HG02973 (cell line): ENCODE measurements around the gene SELENOI.
"Not testable (repeated sequence)": the region's sequence is repeated elsewhere in the genome, so short reads cannot be mapped to it uniquely, and the experiment has no call there.

Source experiments
- ATAC-seq: cut with Tn5 transposase; IDR thresholded peaks from one replicate; pipeline ENCODE4 v1.9.1; 2021; ENCODE audit warnings: moderate library complexity; ENCODE audit not compliant: unreplicated experiment

SELENOI gene, protein sequence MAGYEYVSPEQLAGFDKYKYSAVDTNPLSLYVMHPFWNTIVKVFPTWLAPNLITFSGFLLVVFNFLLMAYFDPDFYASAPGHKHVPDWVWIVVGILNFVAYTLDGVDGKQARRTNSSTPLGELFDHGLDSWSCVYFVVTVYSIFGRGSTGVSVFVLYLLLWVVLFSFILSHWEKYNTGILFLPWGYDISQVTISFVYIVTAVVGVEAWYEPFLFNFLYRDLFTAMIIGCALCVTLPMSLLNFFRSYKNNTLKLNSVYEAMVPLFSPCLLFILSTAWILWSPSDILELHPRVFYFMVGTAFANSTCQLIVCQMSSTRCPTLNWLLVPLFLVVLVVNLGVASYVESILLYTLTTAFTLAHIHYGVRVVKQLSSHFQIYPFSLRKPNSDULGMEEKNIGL

GRCh38 chr2:26345545-26346453, at the start of gene SELENOI:
TSS of gene SELENOI (plus strand) at chr2:26346143. CDS start at chr2:26346233, 90 bp downstream.
- ATAC-seq = peak; percentile 89

DNA sequence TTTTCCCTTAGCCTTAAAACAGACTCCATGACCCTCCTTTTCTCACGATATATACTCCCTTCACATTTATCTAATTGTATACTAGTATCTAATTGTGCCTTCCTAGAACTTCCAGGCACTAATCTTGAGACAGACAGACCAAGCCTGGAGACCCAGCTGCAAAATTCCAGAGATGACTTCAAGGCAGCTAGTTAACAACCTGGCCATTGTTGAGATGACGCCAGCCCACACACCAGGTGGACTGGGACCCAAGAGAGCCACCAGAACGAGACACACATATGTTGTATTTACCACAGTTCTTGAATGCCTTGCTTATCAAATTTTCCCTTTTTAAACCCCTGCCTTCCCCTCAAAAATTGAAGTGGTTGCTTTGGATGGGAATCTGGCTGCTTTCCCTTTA, 48.9 kb upstream of the SELENOI start:
- no peak for ATAC-seq

DNA sequence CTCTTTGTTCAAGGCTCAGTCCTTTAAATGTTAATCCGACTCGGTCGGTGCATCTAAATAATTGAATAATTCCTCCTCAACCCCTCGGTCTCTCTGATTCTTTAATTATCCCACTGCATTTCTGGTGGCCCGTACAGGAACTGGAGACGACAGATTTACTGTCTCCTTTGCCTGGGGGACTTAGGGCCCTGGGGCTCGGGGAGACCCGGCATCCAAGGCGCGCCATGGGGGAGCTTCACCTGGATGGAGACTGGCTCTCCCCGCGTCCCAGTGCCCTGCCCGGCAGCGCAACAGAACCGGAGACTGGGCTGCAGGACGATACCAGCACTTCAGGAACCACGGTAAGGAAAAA, 47.7 kb upstream of the SELENOI start:
- ATAC-seq = no peak

DNA sequence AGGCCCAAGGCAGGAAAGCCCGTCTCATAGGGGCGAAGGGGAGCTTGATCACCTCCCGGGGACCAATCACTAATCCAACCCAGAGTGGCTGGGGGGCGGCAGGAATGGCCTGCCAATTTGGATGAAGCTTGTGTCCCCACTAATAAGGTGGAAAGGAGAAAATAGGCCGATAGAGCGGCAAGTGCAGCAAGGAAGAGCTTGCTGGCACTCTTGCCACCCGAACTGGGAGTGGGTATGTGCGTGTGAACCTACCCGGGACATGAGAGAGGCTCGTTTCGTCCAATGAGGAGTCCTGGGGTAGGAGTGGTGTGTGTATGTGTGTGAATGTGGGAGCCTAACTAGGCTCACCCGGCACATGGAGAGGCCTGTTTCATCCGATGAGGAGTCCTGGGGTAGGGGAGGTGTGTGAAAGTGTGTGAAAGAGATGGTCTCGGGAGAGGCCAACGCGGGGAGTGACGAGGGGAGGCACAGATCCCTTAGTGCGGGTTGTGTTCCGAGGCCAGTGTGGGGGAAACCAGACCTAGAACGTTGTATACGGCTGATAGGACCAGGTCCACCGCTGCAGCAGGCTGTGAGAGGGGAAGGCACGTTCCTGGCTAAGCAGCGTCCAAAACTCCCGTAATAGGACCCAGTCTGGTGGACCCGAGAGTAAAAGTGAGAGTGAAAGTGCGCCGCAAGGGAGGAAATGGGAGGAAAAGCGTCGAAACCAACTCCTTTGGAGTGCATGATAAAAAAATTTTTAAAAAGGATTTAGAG, 47.1 kb upstream of the SELENOI start:
- ATAC-seq = no peak

DNA sequence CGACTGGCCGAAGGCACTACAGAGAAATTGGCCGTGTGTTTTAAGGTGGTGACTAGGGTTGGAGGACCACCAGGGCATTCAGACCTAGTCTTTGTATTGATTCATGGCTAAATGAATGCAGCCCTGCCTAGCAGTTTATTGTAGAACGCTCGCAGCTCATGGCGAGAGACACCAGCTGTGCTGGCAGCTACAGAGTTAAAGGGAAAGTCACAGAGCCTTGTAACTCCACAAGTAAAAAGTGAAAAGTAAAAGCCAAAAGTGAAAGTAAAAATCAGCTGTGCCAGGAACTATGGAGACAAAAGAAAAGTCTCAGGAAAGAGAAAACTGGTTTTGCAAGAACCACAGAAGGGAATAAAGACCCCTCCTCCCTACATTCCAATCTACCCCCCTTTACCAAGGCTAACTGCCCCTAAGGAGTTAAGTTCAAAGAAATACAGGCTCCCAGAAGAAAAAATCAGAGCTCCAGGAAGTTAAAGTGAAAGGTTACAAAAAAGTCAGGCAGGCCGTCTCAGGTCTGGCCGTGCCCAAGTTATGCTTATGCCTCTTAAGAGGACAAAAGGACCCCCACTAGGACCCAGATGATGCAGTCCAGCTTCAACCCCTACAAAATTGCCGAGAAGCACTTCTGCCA, 46.4 kb upstream of the SELENOI start:
- ATAC-seq = no peak

GRCh38 chr2:26300234-26300925, 45.6 kb upstream of the SELENOI start:
- ATAC-seq = no peak

DNA sequence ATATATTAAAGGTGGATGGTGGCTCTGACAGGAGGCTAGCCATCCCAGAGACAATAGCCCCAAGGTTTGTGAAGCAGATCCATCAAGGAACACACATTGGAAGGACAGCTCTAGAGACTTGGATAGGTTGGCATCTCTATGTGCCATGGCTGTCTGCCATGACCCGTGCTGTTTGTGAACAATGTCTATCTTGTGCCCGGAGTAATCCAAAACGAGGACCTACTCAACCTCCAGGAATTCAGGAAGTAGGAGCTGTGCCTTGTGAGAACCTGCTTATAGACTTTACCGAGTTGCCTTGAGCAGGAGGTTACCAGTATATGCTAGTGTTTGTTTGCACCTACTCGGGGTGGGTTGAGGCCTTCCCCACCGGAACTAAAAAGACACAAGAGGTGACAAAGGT, 43.1 kb upstream of the SELENOI start:
- ATAC-seq = no peak

GRCh38 chr2:26305094-26305493, 40.8 kb upstream of the SELENOI start:
- not testable (repeated sequence) for ATAC-seq

- ATAC-seq = no peak
These were observed 40.4 kb upstream of the SELENOI start for GRCh38 chr2:26305540-26305939.

- ATAC-seq = no peak
These were observed 36.0 kb upstream of the SELENOI start for GRCh38 chr2:26309921-26310320.

DNA sequence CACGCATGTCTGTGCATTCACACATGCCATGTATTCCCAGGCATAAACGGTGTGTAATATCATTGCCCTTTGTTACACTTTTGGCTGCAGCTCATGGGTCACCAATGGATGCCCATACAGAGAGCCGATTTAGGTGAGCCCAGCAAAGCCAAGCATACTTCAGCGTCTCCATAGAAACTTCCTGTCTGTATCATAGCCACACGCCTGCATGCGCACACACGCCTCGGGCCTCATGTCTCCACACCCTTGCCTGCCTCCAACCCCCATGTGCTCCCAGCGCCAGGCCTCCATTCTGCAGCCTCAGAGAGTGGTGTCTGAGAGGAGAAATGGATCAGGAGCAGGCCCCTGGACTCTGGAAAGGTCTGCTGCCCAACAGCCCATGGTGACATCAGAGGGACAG, 33.5 kb upstream of the SELENOI start:
- ATAC-seq = no peak

DNA sequence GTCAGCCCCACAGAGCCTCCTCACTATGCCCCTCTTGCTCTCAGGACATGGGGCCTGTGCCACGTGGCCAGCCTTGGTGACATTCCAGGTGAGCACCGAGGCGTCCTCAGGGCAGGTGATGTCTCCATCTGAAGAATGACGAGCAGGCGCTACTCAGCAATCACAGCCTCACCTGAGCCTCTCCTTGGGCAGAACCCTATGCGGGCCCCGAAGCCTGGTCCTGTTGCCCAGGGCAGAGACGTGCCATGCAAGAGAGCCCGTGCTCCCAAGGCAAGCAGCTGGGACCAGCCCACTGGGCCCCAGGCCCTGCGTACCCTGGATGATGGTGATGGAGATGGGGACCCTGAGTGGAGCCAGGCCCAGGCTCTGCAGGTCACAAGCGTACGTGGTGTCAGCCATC, 32.5 kb upstream of the SELENOI start:
- no peak for ATAC-seq

- ATAC-seq = no peak
These were observed 31.7 kb upstream of the SELENOI start for GRCh38 chr2:26314243-26314642.

DNA sequence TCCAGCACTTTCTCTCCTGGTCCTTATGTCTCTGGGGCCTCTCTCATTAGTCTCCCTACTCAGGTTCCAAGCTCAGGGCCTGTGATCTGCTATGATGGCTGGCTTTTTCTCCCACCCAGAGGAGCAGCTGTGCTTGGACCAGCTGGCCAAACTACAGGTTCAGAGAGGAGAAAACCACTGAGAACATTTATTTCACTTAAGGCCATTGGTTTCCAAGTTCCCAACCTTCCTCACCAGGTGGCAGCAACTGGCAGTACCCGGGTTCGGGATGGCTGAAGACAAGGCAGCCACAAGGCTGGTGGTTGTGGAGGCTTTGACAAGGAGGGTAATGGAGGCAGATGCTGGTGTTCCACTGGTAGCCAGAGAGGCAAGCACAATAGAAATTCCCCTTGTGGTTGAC, 29.9 kb upstream of the SELENOI start:
- ATAC-seq = no peak

DNA sequence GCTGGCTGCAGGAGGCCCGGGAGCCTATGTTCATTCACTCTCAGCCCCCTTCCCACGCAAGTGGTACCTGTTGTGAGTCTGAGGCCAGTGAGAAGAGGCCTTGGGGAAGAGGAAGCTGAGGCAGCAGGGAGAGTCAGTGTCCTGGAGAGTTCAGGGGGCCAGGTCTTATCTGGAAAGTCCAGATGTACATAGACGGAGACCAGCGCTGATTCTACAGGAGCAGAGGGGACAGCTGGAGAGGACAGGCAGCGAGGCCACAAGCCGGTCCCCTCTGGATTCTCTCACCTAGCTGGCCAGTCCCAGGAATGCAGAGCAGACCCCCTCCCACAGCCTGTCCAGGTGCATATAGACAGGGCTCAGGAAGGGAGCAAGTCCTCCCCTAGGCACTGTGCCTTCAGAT, 29.1 kb upstream of the SELENOI start:
- ATAC-seq = no peak

DNA sequence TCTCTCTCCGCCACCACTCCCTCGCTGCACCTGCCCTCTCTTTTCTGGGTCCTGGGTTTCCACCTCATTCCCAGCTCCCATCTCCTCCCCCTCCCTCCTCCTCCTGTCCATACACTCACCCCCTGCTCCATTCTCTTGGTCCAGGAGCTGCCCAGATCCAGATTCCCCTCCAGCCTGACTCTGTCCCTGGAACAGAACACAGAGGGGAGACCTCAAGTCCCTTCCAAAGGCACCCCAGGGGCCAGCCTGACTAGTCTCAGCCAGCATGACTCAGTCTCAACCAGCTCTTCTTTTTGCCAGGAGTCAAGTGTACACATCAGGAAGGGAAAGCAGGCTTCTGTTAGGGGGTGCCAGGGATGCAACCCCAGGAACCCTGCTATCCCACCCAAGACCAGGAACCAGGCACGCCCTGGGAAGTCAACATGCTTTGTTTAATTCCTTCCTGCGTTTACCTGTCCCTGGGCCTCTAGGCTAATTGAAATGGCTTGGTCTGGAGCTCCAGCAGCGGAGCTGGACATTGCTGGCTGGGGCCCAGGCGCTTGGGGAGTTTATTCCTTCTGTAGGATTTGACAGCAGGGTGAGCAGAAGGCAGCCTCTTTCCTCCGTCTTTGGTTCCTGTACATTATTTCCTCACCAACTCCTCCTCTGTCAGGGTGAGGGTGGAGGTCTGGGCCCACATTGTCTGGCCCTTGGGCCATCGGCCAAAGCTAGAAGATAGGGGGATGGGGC, 28.4 kb upstream of the SELENOI start:
- no peak for ATAC-seq

DNA sequence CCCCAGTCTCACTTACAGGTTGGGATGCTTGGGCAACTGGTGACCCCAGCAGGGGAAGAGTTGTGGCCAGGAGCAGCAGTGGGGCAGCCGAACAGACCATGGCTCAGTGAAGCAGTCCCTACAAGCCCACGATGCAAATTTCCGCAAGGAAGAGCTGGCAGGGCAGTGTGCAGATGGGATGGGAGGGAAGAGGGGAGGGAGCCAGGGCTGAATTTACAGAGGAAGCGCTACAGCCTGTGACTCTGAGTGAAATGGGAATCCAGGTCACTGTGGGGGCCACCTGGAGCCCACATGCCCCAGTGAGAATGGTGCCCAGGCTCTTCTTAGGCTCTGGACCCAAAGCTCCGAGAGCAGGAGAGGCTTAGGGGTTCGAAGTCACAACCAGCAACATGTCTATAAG, 27.0 kb upstream of the SELENOI start:
- ATAC-seq = no peak

GRCh38 chr2:26324479-26324878, 21.5 kb upstream of the SELENOI start:
- not testable (repeated sequence) for ATAC-seq

DNA sequence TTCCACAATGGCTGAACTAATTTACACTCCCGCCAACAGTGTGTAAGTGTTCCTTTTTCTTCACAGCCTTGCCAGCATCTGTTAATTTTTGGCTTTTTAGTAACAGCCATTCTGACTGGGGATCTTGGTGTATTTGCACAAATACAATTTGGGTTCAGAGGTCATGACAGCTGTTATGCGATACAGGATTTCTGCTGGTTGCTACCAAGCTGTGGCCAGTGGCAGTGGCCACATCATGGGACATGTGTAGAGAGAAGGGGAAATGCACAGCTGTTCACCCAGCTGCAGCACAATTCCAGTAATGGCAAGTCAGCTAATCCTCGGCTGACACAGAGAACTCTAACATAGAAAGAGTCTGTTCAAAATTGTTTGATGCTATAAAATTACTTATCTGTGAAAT, 21.0 kb upstream of the SELENOI start:
- ATAC-seq = no peak

DNA sequence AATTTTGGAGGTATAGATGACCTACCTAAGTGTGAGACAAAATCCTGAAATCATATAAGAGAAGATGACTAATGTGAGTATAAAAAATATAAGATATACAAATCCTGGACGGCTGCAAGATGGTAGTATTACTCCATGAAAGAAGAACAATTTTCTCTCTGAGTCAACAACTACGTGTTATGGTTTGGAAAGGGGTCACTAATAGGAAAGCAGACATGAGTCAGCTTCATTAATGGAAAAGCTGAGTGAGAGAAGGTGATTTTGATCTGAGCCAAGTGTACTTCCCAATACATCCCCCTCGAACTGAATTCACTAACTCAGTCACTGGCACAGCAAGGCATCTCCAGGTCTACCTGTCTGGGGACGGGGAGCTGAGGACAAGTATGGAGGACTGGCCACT, 20.1 kb upstream of the SELENOI start:
- no peak for ATAC-seq
